Body of pancreas (tissue), 4 donors: ENCODE results near the gene ACTG2.

Experiments
- CTCF ChIP-seq, 7 experiments: fragments of 450-650 bp in 4 of 7; fragments of 200-600 bp in 3 of 7; sonication (generic) in 3 of 7; IDR thresholded peaks; one replicate each; pipeline ENCODE4 v1.5.1; 2016 to 2019; ENCODE audit warnings: antibody characterized with exemption in 7 of 7
- POLR2A ChIP-seq, 3 donors: fragments of 450-650 bp; IDR thresholded peaks; one replicate each; pipeline ENCODE4 v1.6.1; 2016; ENCODE audit warnings: antibody characterized with exemption in 3 of 3, mild to moderate bottlenecking in 2 of 3

GRCh38 chr2:73894475-73894850 is 1.7 kb downstream of the ACTG2 start:
- TF ChIP-seq CTCF (IDR thresholded peaks at IDR 0.05): no peak
- no peak for TF ChIP-seq POLR2A (IDR thresholded peaks at IDR 0.05)
